HUES6 (cell line): ENCODE results near the gene OSBPL2.

Source experiments
- H3K27ac ChIP-seq: 2 replicates; pipeline ENCODE4 v1.7.0; 2013; ENCODE audit warnings: low read depth, mild to moderate bottlenecking, low read length, inconsistent platforms
- H3K27me3 ChIP-seq: 2 replicates; pipeline ENCODE4 v1.6.1; 2013; ENCODE audit warnings: low read length; ENCODE audit not compliant: control insufficient read depth, insufficient read depth
- H3K36me3 ChIP-seq: 2 replicates; pipeline ENCODE4 v1.6.1; 2013; ENCODE audit warnings: low read length; ENCODE audit not compliant: control insufficient read depth, insufficient read depth
- H3K4me1 ChIP-seq: 2 replicates; pipeline ENCODE4 v1.6.1; 2013; ENCODE audit warnings: low read length; ENCODE audit not compliant: control insufficient read depth, insufficient read depth
- H3K4me3 ChIP-seq: 2 replicates; pipeline ENCODE4 v1.5.1; 2013; ENCODE audit warnings: low read depth, low read length
- H3K9ac ChIP-seq: one replicate; pipeline ENCODE4 v1.6.1; 2013; ENCODE audit warnings: mild to moderate bottlenecking, low read length
- H3K9me3 ChIP-seq: 2 replicates; pipeline ENCODE4 v1.6.1; 2013; ENCODE audit warnings: low read depth, low read length; ENCODE audit not compliant: control insufficient read depth, insufficient read depth

OSBPL2 gene

DNA sequence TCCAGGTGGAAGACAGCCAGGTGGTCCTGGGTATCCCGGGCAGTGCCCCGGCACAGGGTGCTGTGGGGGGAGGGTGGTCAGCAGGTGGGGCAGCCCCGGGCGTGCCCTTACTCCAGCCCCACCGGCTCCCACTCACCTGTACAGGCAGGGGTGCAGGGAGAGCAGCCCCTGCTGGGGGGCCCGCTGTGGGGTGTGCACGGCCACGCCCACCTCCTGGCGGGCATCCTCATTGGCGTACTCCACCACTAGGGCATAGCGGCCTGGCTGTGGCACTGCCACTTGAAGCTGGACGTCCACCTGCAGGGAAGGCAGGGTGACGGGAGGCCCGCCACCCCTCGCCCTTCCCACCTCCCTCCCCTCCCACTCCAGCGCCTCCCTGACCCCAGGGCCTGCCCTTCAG, 94.1 kb downstream of the OSBPL2 start:
- Histone ChIP-seq H3K9ac (no peak overlapping the region), H3K27me3 (no peaks in the 10 kb centered on the region), H3K36me3 (peaks cover 96% of the 10 kb centered on the region), H3K4me1 (no peaks in the 10 kb centered on the region), H3K9me3 (no peaks in the 10 kb centered on the region), H3K27ac (no peak overlapping the region), H3K4me3 (no peak overlapping the region)

DNA sequence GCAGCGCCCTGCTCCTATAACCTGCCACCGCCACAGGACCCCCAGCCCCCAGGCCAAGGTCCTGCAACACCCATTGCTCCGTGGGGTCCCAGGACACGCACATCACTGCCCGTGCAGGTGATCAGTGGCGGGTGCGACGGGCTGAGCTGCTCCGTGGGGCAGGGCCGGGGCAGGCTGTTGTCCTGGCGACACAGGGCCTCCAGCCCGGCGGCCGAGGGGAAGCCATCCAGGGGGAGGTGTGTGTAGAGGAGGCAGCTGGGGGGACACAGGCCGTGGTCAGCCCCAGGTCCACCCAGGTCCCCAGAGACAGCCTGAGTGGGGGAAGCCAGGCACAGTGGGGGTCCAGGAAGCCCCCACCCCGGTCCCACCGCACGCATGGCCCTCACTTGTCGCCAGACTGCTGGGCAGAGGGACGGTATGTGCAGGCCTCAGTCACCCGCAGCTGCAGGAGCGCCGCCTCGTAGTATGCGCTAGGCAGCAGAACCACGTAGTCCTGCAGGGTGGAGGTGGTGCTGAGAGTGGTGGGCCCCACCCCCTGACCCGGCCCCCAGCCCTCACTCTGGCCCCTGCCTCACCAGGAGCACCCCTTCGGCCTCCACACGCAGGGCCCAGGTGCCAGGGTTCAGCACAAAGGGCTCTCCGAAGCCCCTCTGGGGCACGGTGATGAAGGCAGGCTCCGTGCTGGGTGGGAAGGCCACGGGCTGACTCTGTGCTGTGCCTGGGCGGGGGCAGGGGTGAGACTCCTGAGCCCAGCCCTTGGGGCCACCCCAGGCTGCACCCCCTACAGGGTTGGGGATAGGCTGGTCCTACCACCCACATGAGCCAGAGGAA, 94.9 kb downstream of the OSBPL2 start:
- Histone ChIP-seq H3K9me3 (no peaks in the 10 kb centered on the region), H3K9ac (no peak overlapping the region), H3K4me3 (no peak overlapping the region), H3K27me3 (no peaks in the 10 kb centered on the region), H3K27ac (no peak overlapping the region), H3K36me3 (peaks cover 96% of the 10 kb centered on the region), H3K4me1 (no peaks in the 10 kb centered on the region)

DNA sequence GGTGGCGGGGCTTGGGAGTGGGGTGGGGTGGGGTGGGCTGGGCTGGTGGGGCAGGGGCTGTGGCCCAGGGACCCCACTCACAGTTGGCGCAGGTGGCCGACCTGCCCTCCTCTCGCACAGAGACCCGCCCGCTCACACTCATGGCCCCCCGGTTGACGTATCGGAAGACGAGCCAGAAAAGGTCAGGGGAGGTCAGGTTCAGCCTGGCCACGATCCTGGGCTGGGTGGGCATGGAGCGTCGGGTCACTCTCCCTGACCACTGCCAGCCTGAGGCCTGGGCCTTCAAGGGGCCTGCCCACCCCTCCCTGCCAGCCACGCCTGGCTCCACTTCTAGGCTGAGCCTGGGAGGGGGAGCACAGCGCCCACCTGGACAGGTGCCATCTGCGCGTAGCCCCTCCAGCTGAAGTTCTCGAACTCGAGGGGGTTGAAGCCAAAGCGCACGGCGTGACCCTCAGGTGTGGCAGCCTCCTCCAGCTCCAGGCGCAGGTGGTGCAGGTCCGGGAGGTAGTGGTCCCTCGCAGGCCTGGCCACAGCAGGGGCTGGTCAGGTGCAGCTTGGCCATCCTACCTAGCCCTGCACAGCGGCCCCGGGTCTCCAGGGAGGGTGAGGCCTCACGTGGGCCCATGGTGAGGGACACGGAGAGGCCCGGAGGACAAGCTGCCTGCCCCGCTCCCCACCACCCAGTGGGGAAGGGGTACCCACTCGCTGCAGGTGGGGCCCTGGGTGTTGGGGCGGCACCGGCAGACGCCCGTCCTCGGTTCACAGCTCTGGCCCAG, 95.7 kb downstream of the OSBPL2 start:
- no peak overlapping the region for H3K27ac ChIP-seq

DNA sequence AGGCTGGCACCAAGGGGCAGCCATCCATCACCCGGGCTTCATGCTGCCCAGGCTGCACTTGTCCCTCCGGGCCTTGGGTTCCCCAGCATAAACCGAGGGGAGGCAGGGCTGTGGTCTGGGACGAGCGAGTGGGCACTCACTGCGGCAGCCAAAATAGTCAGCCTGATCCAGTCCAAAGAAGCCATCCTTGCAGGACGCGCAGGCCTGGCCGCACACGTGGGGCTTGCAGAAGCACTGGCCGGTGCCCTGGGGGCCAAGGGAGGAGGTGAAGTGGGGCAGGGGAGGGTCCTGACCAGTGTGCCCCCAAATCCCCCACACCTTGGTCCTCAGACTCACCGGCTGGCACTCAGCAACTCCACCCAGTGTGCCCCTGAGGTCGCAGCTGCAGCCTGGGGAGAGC, 96.6 kb downstream of the OSBPL2 start:
- H3K9me3 ChIP-seq: no peaks in the 10 kb centered on the region
- no peak overlapping the region for H3K9ac ChIP-seq

More for the DNA sequence above, 95.7 kb downstream of the OSBPL2 start:
- Histone ChIP-seq H3K9me3 (no peaks in the 10 kb centered on the region), H3K36me3 (peaks cover 93% of the 10 kb centered on the region), H3K9ac (no peak overlapping the region), H3K4me1 (no peaks in the 10 kb centered on the region), H3K4me3 (no peak overlapping the region), H3K27me3 (no peaks in the 10 kb centered on the region)

DNA sequence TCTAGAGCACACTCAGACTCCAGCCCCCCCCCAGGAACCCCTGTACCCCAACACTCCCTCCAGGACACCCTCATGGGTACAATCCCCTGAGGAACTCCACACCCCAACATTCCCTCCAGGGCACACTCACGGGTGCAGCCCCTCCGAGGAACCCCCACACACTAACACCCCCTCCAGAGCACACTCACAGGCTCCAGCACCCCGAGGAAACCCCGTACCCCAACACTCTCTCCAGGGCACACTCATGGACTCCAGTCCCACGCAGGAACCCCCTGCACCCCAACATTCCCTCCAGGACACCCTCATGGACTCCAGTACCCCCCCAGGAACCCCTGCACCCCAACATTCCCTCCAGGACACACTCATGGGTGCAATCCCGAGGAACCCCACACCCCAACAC, 97.2 kb downstream of the OSBPL2 start:
- H3K27ac ChIP-seq: no peak overlapping the region
- H3K4me3 ChIP-seq: no peak overlapping the region
- H3K4me1 ChIP-seq: no peaks in the 10 kb centered on the region
- H3K27me3 ChIP-seq: no peaks in the 10 kb centered on the region
- H3K9me3 ChIP-seq: no peaks in the 10 kb centered on the region
- no peak overlapping the region for H3K9ac ChIP-seq
- H3K36me3 ChIP-seq: peaks cover 90% of the 10 kb centered on the region

More for the DNA sequence above, 96.6 kb downstream of the OSBPL2 start:
- no peaks in the 10 kb centered on the region for H3K27me3 ChIP-seq
- H3K4me1 ChIP-seq: no peaks in the 10 kb centered on the region
- peaks cover 90% of the 10 kb centered on the region for H3K36me3 ChIP-seq
- no peak overlapping the region for H3K27ac ChIP-seq
- no peak overlapping the region for H3K4me3 ChIP-seq

DNA sequence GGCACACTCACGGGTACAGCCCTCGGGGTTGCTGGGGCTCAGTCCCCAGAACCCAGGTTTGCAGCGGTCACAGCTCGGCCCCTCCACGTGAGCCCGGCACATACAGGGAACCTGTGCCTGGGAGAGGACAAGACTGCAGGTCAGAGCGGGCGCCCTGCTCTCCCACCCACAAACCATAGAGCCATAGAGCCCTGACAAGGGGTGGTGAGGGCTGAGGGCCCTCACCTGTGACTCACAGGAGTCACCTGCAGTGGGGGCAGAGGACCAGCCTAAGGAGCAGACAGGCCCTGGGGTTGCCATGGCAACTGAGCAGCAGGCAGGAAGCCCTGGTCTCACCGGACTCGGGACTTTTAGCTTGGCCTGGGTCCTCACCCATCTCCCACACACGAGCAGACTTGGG, 98.0 kb downstream of the OSBPL2 start:
- Histone ChIP-seq H3K9me3 (no peaks in the 10 kb centered on the region), H3K4me3 (no peak overlapping the region), H3K4me1 (no peaks in the 10 kb centered on the region), H3K36me3 (peaks cover 90% of the 10 kb centered on the region), H3K9ac (no peak overlapping the region), H3K27ac (no peak overlapping the region), H3K27me3 (no peaks in the 10 kb centered on the region)

DNA sequence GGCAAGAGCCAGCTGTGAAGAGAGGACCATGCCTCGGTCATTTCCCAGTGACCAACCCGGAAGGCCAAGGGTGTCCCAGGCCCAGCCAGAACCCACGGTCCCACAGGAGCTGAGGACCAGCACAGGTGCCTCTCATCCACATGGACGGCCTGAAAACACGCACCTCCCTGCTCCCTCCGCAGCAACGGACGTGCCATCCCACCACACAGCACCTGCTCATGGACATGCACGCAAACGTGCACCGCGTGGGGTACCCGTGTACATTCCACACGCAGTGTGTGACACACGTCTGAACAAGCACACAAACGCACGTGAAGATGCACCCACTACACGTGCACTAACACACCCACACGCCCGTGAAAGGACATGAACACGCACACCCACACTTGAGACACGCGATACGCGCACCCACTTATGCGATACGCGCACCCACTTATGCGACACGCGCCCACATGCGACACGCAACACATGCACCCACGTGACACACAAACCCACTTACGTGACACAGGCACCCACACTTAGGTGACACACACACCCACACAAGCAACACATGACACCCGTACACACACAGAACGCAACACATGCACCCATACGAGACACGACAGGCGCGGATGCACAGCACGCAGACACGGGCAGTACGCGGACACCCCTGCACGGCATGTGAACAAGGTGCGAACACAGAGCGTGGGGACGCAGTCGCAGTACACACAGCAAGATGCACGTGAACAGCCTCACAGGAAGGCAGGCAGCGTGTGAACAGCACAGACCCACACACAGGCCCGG, 98.6 kb downstream of the OSBPL2 start:
- Histone ChIP-seq H3K9me3 (no peaks in the 10 kb centered on the region), H3K9ac (no peak overlapping the region), H3K27me3 (no peaks in the 10 kb centered on the region), H3K36me3 (peaks cover 89% of the 10 kb centered on the region), H3K27ac (no peak overlapping the region), H3K4me3 (no peak overlapping the region), H3K4me1 (no peaks in the 10 kb centered on the region)

DNA sequence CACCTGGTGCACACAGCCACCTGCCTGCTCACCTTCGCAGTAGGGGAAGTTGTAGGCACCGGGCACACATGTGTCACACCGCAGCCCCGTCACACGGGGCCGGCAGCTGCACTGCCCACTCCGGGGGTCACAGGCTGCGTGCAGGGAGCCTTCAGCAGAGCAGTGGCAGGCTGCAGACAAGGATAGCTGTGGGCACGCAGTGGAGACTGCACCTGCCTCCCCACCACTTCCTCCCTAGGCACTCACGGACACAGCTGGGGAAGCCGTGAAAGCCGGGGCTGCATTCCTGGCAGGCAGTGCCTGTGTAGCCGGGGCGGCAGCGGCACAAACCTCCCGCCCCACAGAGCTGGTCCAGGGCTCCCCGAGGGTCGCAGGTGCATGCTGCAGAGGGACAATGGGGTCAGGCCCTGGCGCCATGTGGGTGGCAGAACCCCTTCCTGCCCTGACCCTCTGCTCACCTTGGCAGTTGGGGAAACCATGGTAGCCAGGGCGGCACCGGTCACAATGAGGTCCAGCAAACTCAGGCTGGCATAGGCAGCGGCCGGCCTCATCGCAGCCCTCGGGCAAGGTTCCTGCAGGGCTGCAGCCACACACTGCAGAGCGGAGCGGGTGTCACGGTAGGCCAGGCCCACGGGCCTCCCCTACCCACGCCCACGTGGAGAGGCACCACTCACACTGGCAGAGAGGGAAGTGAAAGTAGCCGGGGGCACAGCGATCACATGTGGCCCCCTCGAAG, 99.4 kb downstream of the OSBPL2 start:
- Histone ChIP-seq H3K9ac (no peak overlapping the region), H3K4me1 (no peaks in the 10 kb centered on the region), H3K9me3 (no peaks in the 10 kb centered on the region), H3K27me3 (no peaks in the 10 kb centered on the region), H3K27ac (no peak overlapping the region), H3K4me3 (no peak overlapping the region), H3K36me3 (peaks cover 87% of the 10 kb centered on the region)

DNA sequence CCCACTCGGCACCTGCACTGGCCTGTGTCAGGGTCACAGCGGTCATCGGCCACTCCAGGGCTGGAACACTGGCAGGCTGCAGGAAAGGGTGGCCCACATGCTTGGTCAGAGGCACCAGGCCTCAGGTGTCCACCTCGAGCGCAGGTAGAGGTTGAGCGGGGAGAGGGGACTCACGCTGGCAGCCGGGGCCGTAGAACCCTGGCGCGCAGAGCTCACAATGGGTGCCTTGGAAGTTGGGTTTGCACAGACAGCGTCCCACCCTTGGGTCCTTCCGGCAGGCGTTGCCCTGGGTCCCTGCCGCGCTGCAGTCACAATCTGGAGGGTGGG, 99.9 kb downstream of the OSBPL2 start:
- H3K4me3 ChIP-seq: no peak overlapping the region
- peaks cover 87% of the 10 kb centered on the region for H3K36me3 ChIP-seq
- H3K4me1 ChIP-seq: no peaks in the 10 kb centered on the region
- no peak overlapping the region for H3K9ac ChIP-seq
- no peaks in the 10 kb centered on the region for H3K27me3 ChIP-seq
- H3K9me3 ChIP-seq: no peaks in the 10 kb centered on the region
- no peak overlapping the region for H3K27ac ChIP-seq

DNA sequence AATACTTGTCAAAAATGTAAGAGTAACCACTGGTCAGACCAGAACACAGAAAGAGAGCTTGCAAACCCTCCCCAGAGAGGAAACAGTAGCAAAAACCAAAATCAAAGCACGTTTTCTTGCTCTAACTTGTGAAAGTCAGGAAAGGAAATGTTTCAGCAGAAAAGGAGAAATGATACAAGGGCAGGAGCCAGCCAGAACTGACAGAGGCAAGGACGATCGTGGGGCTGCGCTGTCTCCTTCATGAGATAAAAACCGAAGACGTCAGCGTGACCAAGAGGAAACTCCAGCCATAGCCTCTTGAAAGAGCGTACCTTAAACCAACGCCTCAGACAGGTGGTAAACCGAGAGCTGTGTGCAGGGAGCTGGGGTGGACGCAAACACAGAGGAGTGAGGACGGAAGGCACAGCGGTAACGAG, 101.3 kb downstream of the OSBPL2 start:
- Histone ChIP-seq H3K36me3 (peaks cover 84% of the 10 kb centered on the region), H3K9me3 (no peaks in the 10 kb centered on the region), H3K4me1 (no peaks in the 10 kb centered on the region), H3K9ac (no peak overlapping the region), H3K4me3 (no peak overlapping the region), H3K27ac (no peak overlapping the region), H3K27me3 (no peaks in the 10 kb centered on the region)
